ENCODE results near the gene RRP1B. TPM values are rescaled to one million over a fixed set of nuclear protein-coding genes. Genes with fewer than 3 reads are reported as not detected.
A peak's percentile ranks its signal among the peaks of the same experiment; 100 is the strongest.

RRP1B gene
- total and polyA plus RNA-seq, 2 of the 13 experiments (the other 11 are each of a cell fraction or from before 2014, with no cell fraction given), result 16.3 to 46.2 TPM

DNA sequence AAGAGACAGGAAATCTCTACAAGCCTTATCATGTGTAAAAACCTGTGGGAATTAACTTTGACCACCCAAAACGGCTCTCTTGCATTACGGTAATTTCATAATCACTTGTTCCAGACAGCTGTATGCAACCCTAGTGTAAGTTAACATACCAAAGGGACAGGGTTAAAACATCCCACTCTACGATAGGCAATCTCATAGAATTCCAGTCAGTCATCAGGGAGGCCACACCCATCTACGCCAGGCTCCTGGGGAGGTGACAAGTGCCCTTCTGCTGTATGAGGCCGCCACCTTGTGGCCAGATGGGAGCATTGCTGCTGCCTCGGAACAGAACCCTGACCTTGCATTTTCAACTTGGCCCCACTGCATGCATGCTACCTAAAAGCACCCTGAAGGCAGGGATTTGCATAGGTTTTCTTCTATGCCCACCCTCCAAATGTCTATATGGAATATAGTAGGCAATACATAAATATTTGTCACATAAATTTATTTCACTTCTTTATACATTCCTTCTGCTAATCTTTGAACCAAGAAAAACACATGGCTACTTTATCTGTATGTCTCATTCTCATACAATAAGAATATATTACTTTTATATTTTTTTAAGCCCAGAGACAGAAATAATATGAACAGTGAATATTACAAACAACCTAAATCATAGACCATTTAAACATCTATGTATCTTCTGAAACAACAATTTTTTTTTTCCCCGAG lies 12.7 kb upstream of the RRP1B start (continued):
- TF ChIP-seq, protein P1, sequence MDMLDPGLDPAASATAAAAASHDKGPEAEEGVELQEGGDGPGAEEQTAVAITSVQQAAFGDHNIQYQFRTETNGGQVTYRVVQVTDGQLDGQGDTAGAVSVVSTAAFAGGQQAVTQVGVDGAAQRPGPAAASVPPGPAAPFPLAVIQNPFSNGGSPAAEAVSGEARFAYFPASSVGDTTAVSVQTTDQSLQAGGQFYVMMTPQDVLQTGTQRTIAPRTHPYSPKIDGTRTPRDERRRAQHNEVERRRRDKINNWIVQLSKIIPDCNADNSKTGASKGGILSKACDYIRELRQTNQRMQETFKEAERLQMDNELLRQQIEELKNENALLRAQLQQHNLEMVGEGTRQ (IDR thresholded peaks at IDR 0.05; ENCODE audit: low read depth, low read length), result no peak
- TF ChIP-seq, protein P1 (CRISPR knock-in tag; IDR thresholded peaks at IDR 0.05; ENCODE audit: borderline replicate concordance), result no peak
- TF ChIP-seq, protein P2, sequence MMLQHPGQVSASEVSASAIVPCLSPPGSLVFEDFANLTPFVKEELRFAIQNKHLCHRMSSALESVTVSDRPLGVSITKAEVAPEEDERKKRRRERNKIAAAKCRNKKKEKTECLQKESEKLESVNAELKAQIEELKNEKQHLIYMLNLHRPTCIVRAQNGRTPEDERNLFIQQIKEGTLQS (CRISPR knock-in tag; IDR thresholded peaks at IDR 0.05), result no peak
- peak; percentile 66; the same call in 1 of the 2 replicates for TF ChIP-seq KLF11 (CRISPR knock-in tag; IDR thresholded peaks at IDR 0.05)
- TF ChIP-seq KAT8 (CRISPR knock-in tag; IDR thresholded peaks at IDR 0.05), result peak; percentile 54; the same call in 1 of the 2 replicates
- no peak for TF ChIP-seq CSRNP1 (CRISPR knock-in tag; IDR thresholded peaks at IDR 0.05)
- peak; percentile 33; the same call in 1 of the 2 replicates for TF ChIP-seq SIX4 (CRISPR knock-in tag; IDR thresholded peaks at IDR 0.05)
- TF ChIP-seq, protein P3, sequence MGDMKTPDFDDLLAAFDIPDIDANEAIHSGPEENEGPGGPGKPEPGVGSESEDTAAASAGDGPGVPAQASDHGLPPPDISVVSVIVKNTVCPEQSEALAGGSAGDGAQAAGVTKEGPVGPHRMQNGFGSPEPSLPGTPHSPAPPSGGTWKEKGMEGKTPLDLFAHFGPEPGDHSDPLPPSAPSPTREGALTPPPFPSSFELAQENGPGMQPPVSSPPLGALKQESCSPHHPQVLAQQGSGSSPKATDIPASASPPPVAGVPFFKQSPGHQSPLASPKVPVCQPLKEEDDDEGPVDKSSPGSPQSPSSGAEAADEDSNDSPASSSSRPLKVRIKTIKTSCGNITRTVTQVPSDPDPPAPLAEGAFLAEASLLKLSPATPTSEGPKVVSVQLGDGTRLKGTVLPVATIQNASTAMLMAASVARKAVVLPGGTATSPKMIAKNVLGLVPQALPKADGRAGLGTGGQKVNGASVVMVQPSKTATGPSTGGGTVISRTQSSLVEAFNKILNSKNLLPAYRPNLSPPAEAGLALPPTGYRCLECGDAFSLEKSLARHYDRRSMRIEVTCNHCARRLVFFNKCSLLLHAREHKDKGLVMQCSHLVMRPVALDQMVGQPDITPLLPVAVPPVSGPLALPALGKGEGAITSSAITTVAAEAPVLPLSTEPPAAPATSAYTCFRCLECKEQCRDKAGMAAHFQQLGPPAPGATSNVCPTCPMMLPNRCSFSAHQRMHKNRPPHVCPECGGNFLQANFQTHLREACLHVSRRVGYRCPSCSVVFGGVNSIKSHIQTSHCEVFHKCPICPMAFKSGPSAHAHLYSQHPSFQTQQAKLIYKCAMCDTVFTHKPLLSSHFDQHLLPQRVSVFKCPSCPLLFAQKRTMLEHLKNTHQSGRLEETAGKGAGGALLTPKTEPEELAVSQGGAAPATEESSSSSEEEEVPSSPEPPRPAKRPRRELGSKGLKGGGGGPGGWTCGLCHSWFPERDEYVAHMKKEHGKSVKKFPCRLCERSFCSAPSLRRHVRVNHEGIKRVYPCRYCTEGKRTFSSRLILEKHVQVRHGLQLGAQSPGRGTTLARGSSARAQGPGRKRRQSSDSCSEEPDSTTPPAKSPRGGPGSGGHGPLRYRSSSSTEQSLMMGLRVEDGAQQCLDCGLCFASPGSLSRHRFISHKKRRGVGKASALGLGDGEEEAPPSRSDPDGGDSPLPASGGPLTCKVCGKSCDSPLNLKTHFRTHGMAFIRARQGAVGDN (CRISPR knock-in tag; IDR thresholded peaks at IDR 0.05), result peak; percentile 49
- no peak for TF ChIP-seq SRSF1 (optimal IDR thresholded peaks at IDR 0.05; ENCODE audit: low read depth, low read length)
- peak; percentile 41; the same call in 1 of the 2 replicates for TF ChIP-seq PITX1 (CRISPR knock-in tag; IDR thresholded peaks at IDR 0.05)
- no peak for TF ChIP-seq ZNF431 (CRISPR knock-in tag; IDR thresholded peaks at IDR 0.05; ENCODE audit: borderline replicate concordance, low read depth)
- TF ChIP-seq REL (CRISPR knock-in tag; conservative IDR thresholded peaks at IDR 0.05), result no peak
- TF ChIP-seq, protein P4, sequence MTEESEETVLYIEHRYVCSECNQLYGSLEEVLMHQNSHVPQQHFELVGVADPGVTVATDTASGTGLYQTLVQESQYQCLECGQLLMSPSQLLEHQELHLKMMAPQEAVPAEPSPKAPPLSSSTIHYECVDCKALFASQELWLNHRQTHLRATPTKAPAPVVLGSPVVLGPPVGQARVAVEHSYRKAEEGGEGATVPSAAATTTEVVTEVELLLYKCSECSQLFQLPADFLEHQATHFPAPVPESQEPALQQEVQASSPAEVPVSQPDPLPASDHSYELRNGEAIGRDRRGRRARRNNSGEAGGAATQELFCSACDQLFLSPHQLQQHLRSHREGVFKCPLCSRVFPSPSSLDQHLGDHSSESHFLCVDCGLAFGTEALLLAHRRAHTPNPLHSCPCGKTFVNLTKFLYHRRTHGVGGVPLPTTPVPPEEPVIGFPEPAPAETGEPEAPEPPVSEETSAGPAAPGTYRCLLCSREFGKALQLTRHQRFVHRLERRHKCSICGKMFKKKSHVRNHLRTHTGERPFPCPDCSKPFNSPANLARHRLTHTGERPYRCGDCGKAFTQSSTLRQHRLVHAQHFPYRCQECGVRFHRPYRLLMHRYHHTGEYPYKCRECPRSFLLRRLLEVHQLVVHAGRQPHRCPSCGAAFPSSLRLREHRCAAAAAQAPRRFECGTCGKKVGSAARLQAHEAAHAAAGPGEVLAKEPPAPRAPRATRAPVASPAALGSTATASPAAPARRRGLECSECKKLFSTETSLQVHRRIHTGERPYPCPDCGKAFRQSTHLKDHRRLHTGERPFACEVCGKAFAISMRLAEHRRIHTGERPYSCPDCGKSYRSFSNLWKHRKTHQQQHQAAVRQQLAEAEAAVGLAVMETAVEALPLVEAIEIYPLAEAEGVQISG (CRISPR knock-in tag; IDR thresholded peaks at IDR 0.05), result peak; percentile 44; the same call in 1 of the 2 replicates
- TF ChIP-seq ZNF205 (CRISPR knock-in tag; IDR thresholded peaks at IDR 0.05), result 0 out of 2 replicates have a peak, but pooled peaks have one; percentile 57
- peak; percentile 76 for TF ChIP-seq ZBTB38 (CRISPR knock-in tag; IDR thresholded peaks at IDR 0.05)
- no peak for TF ChIP-seq NR3C1 (CRISPR knock-in tag; IDR thresholded peaks at IDR 0.05)
